Fibroblast of skin of back (primary cell): Measurements from ENCODE around the gene MTX1.

Source experiments
- DNase-seq: peaks from one replicate; pipeline ENCODE4 v3.0.0-alpha.2; 2013

MTX1 gene

GRCh38 chr1:155263067-155263466 is 54.6 kb downstream of the MTX1 start:
- no peak for DNase-seq
